SK-N-SH treated with all-trans-retinoic acid at 6 μM for 48 hours (cell line): Measurements from ENCODE around the gene JAK1.

Experiments used
- ATAC-seq: fragments of 200-7000 bp; cut with Tn5 transposase; 3 replicates; pipeline ENCODE4 v1.9.1; 2020; ENCODE audit warnings: mild to moderate bottlenecking, moderate library complexity
- ARNTL ChIP-seq: fragments of 450-650 bp; formaldehyde crosslinking; IDR thresholded peaks from 2 replicates; pipeline ENCODE4 v1.5.0; 2020; ENCODE audit warnings: low read depth, mild to moderate bottlenecking, moderate library complexity, borderline replicate concordance
- BACH2 ChIP-seq: fragments of 250-450 bp; sonication (Bioruptor Pico); IDR thresholded peaks from 2 replicates; pipeline ENCODE4 v1.9.0; 2021; ENCODE audit warnings: mild to moderate bottlenecking, borderline replicate concordance
- CREB5 ChIP-seq: fragments of 250-450 bp; sonication (Bioruptor Pico); IDR thresholded peaks from 2 replicates; pipeline ENCODE4 v1.5.1; 2020; ENCODE audit warnings: low read depth, mild to moderate bottlenecking, moderate library complexity
- CSDC2 ChIP-seq: fragments of 250-450 bp; sonication (Bioruptor Pico); IDR thresholded peaks from 2 replicates; pipeline ENCODE4 v1.5.0; 2020; ENCODE audit warnings: mild to moderate bottlenecking, moderate library complexity
- ESRRG ChIP-seq: fragments of 250-450 bp; sonication (Bioruptor Pico); IDR thresholded peaks from 2 replicates; pipeline ENCODE4 v1.6.1; 2021; ENCODE audit warnings: mild to moderate bottlenecking
- GLIS3 ChIP-seq: fragments of 250-450 bp; sonication (Bioruptor Pico); IDR thresholded peaks from 2 replicates; pipeline ENCODE4 v1.5.0; 2020; ENCODE audit warnings: mild to moderate bottlenecking, moderate library complexity
- ISL1 ChIP-seq: fragments of 250-450 bp; sonication (Bioruptor Pico); IDR thresholded peaks from 2 replicates; pipeline ENCODE4 v2.1.2; 2022; ENCODE audit warnings: mild to moderate bottlenecking, moderate library complexity
- OSR1 ChIP-seq: fragments of 250-450 bp; sonication (Bioruptor Pico); IDR thresholded peaks from 2 replicates; pipeline ENCODE4 v1.8.0; 2022; ENCODE audit warnings: moderate library complexity, mild to moderate bottlenecking, inconsistent platforms
- POU6F1 ChIP-seq: fragments of 250-450 bp; sonication (Bioruptor Pico); IDR thresholded peaks from 2 replicates; pipeline ENCODE4 v1.8.0; 2021; ENCODE audit warnings: low read depth, mild to moderate bottlenecking, moderate library complexity, borderline replicate concordance
- PPARA ChIP-seq: fragments of 250-450 bp; sonication (Bioruptor Pico); IDR thresholded peaks from 2 replicates; pipeline ENCODE4 v1.5.0; 2020; ENCODE audit warnings: mild to moderate bottlenecking, borderline replicate concordance
- RARB ChIP-seq: fragments of 250-450 bp; sonication (Bioruptor Pico); IDR thresholded peaks from 2 replicates; pipeline ENCODE4 v1.8.0; 2021; ENCODE audit warnings: mild to moderate bottlenecking, moderate library complexity
- SNAI2 ChIP-seq: fragments of 250-450 bp; sonication (Bioruptor Pico); IDR thresholded peaks from 2 replicates; pipeline ENCODE4 v1.5.0; 2020; ENCODE audit warnings: mild to moderate bottlenecking, moderate library complexity
- TOX ChIP-seq: fragments of 250-450 bp; sonication (Bioruptor Pico); IDR thresholded peaks from 2 replicates; pipeline ENCODE4 v1.8.0; 2021; ENCODE audit warnings: mild to moderate bottlenecking, moderate library complexity, borderline replicate concordance
- ZC3H10 ChIP-seq: fragments of 250-450 bp; sonication (Bioruptor Pico); IDR thresholded peaks from 2 replicates; pipeline ENCODE4 v1.5.1; 2021; ENCODE audit warnings: mild to moderate bottlenecking, moderate library complexity
- ZFP3 ChIP-seq: fragments of 250-450 bp; sonication (Bioruptor Pico); IDR thresholded peaks from 2 replicates; pipeline ENCODE4 v1.5.0; 2020; ENCODE audit warnings: mild to moderate bottlenecking, moderate library complexity
- ZFP30 ChIP-seq: fragments of 450-650 bp; formaldehyde crosslinking; IDR thresholded peaks from 2 replicates; pipeline ENCODE4 v1.5.0; 2022; ENCODE audit warnings: mild to moderate bottlenecking, moderate library complexity
- ZNF565 ChIP-seq: fragments of 450-650 bp; formaldehyde crosslinking; conservative IDR thresholded peaks from 2 replicates; pipeline ENCODE4 v1.5.0; 2020; ENCODE audit warnings: low read depth, mild to moderate bottlenecking, moderate library complexity
- ZNF70 ChIP-seq: fragments of 450-650 bp; formaldehyde crosslinking; IDR thresholded peaks from 2 replicates; pipeline ENCODE4 v1.5.0; 2020; ENCODE audit warnings: mild to moderate bottlenecking, moderate library complexity
- ZNF8 ChIP-seq: fragments of 450-650 bp; formaldehyde crosslinking; IDR thresholded peaks from 2 replicates; pipeline ENCODE4 v1.5.0; 2020; ENCODE audit warnings: mild to moderate bottlenecking, moderate library complexity
- TF ChIP-seq, protein P1 (sequence below): fragments of 250-450 bp; sonication (Bioruptor Pico); IDR thresholded peaks from 2 replicates; pipeline ENCODE4 v1.5.0; 2020; ENCODE audit warnings: mild to moderate bottlenecking, moderate library complexity
- TF ChIP-seq, protein P2 (sequence below): fragments of 250-450 bp; sonication (Bioruptor Pico); IDR thresholded peaks from 2 replicates; pipeline ENCODE4 v1.5.1; 2021; ENCODE audit warnings: mild to moderate bottlenecking, moderate library complexity

JAK1 gene

DNA sequence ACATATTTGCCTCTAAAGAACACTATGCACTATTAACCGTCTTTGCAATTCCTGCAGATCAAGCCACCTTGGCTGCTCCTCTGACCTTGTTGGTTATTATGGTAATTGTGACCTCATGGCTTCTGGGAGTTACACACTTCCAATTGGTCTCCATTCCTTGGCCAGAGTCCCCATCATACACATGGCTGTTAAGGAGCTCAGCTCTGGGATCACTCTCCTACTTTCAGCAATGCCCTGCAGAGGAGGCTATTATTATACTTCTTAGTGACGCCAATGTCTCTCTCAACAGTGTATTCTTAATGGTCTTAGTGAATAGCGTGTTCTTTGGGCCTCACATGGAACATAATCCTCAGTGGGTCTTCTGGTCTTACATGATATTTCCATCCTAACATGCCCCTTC, 10.0 kb upstream of the JAK1 start:
- TF ChIP-seq PPARA (CRISPR knock-in tag) (no peak), RARB (CRISPR knock-in tag) (no peak), CREB5 (CRISPR knock-in tag) (no peak), POU6F1 (CRISPR knock-in tag) (no peak), OSR1 (no peak), ZNF70 (CRISPR knock-in tag) (no peak), ZFP3 (CRISPR knock-in tag) (no peak), ZFP30 (CRISPR knock-in tag) (no peak), ZNF565 (CRISPR knock-in tag) (no peak), ARNTL (CRISPR knock-in tag) (no peak), GLIS3 (CRISPR knock-in tag) (no peak), BACH2 (CRISPR knock-in tag) (no peak)
- TF ChIP-seq, protein P1, sequence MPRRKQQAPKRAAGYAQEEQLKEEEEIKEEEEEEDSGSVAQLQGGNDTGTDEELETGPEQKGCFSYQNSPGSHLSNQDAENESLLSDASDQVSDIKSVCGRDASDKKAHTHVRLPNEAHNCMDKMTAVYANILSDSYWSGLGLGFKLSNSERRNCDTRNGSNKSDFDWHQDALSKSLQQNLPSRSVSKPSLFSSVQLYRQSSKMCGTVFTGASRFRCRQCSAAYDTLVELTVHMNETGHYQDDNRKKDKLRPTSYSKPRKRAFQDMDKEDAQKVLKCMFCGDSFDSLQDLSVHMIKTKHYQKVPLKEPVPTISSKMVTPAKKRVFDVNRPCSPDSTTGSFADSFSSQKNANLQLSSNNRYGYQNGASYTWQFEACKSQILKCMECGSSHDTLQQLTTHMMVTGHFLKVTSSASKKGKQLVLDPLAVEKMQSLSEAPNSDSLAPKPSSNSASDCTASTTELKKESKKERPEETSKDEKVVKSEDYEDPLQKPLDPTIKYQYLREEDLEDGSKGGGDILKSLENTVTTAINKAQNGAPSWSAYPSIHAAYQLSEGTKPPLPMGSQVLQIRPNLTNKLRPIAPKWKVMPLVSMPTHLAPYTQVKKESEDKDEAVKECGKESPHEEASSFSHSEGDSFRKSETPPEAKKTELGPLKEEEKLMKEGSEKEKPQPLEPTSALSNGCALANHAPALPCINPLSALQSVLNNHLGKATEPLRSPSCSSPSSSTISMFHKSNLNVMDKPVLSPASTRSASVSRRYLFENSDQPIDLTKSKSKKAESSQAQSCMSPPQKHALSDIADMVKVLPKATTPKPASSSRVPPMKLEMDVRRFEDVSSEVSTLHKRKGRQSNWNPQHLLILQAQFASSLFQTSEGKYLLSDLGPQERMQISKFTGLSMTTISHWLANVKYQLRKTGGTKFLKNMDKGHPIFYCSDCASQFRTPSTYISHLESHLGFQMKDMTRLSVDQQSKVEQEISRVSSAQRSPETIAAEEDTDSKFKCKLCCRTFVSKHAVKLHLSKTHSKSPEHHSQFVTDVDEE: no peak
- ATAC-seq: no peak

GRCh38 chr1:64975740-64976139, 9.4 kb upstream of the JAK1 start:
- no peak for ATAC-seq
- no peak for TF ChIP-seq ZNF565 (CRISPR knock-in tag)
- TF ChIP-seq GLIS3 (CRISPR knock-in tag): no peak
- no peak for TF ChIP-seq CSDC2 (CRISPR knock-in tag)
- TF ChIP-seq RARB (CRISPR knock-in tag): no peak
- TF ChIP-seq TOX (CRISPR knock-in tag): no peak
- TF ChIP-seq PPARA (CRISPR knock-in tag): no peak
- no peak for TF ChIP-seq ZFP30 (CRISPR knock-in tag)
- no peak for TF ChIP-seq ZC3H10
- TF ChIP-seq, protein P1: no peak
- TF ChIP-seq ZNF70 (CRISPR knock-in tag): no peak
- TF ChIP-seq, protein P2, sequence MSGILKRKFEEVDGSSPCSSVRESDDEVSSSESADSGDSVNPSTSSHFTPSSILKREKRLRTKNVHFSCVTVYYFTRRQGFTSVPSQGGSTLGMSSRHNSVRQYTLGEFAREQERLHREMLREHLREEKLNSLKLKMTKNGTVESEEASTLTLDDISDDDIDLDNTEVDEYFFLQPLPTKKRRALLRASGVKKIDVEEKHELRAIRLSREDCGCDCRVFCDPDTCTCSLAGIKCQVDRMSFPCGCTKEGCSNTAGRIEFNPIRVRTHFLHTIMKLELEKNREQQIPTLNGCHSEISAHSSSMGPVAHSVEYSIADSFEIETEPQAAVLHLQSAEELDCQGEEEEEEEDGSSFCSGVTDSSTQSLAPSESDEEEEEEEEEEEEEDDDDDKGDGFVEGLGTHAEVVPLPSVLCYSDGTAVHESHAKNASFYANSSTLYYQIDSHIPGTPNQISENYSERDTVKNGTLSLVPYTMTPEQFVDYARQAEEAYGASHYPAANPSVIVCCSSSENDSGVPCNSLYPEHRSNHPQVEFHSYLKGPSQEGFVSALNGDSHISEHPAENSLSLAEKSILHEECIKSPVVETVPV (CRISPR knock-in tag): no peak
- no peak for TF ChIP-seq ISL1
- TF ChIP-seq ESRRG (CRISPR knock-in tag): no peak
- TF ChIP-seq BACH2 (CRISPR knock-in tag): no peak
- TF ChIP-seq, all 23 proteins: peak for 0

- TF ChIP-seq ZNF8 (CRISPR knock-in tag) (no peak), BACH2 (CRISPR knock-in tag) (no peak), SNAI2 (CRISPR knock-in tag) (no peak), POU6F1 (CRISPR knock-in tag) (no peak), CSDC2 (CRISPR knock-in tag) (no peak), ZNF565 (CRISPR knock-in tag) (no peak)
- ATAC-seq: no peak
Measured at GRCh38 chr1:64975127-64975526, 8.8 kb upstream of the JAK1 start.
